ENCODE results near the gene NDUFC2.

GRCh38 chr11:78072455-78072854 lies 7.2 kb downstream of the NDUFC2 start:
- TF ChIP-seq CTCF (IDR thresholded peaks at IDR 0.05) (no peak), POLR2A (IDR thresholded peaks at IDR 0.05) (no peak)
